ENCODE results near the gene CHRNB1.

DNA sequence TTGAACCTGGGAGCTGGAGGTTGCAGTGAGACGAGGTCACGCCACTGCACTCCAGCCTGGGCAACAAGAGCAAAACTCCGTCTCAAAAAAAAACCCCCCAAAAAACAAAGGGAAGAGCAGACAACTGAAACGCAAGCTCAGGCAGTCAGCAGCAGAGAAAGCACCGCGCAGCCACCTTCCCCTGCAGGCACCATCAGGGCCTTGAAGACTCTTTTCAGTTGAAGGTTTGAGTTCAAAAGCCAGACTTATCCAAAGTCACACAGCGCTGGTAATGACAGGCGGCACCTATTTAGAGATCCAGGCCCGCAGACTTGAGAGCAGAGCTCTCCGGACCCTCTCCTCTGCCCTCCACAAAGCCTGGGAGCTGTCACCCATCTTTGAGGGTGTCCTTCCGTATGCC lies 23.4 kb downstream of the CHRNB1 start:
- TF ChIP-seq, protein P1, sequence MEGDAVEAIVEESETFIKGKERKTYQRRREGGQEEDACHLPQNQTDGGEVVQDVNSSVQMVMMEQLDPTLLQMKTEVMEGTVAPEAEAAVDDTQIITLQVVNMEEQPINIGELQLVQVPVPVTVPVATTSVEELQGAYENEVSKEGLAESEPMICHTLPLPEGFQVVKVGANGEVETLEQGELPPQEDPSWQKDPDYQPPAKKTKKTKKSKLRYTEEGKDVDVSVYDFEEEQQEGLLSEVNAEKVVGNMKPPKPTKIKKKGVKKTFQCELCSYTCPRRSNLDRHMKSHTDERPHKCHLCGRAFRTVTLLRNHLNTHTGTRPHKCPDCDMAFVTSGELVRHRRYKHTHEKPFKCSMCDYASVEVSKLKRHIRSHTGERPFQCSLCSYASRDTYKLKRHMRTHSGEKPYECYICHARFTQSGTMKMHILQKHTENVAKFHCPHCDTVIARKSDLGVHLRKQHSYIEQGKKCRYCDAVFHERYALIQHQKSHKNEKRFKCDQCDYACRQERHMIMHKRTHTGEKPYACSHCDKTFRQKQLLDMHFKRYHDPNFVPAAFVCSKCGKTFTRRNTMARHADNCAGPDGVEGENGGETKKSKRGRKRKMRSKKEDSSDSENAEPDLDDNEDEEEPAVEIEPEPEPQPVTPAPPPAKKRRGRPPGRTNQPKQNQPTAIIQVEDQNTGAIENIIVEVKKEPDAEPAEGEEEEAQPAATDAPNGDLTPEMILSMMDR (IDR thresholded peaks at IDR 0.05): no peak
- TF ChIP-seq POLR2A (IDR thresholded peaks at IDR 0.05): no peak

Data from tibial nerve (tissue), 3 donors.